Breast epithelium (tissue), 4 donors: ENCODE measurements around the gene SHISA8. TPM values are rescaled to one million over a fixed set of nuclear protein-coding genes. Genes with fewer than 3 reads are reported as not detected.

Experiments used
- DNase-seq, 2 donors: peaks; one replicate each; pipeline ENCODE4 v3.0.0-alpha.2; 2019; ENCODE audit warnings: low spot score in 2 of 2
- H3K27ac ChIP-seq, 2 donors: fragments of 200-600 bp; sonication (generic) in 1 of 2; one replicate each; pipeline ENCODE4 v1.5.1; 2016 to 2019; ENCODE audit warnings: mild to moderate bottlenecking in 1 of 2
- H3K27me3 ChIP-seq, 2 donors: fragments of 200-600 bp; sonication (generic) in 1 of 2; one replicate each; pipeline versions ENCODE4 v1.5.1 to v1.6.0; 2017 to 2019; ENCODE audit warnings: control low read depth in 1 of 2, mild to moderate bottlenecking in 1 of 2
- H3K36me3 ChIP-seq: fragments of 200-600 bp; one replicate; pipeline ENCODE4 v1.5.1; 2019
- H3K4me1 ChIP-seq, 2 donors: fragments of 200-600 bp; sonication (generic); one replicate each; pipeline ENCODE4 v1.5.1; 2016 to 2019; ENCODE audit warnings: control low read depth in 1 of 2
- H3K4me3 ChIP-seq, 3 donors: fragments of 200-600 bp; sonication (generic); 1 replicate in 2 of 3; 2 replicates in 1 of 3; pipeline ENCODE4 v1.5.1; 2016 to 2019; ENCODE audit warnings: mild to moderate bottlenecking in 3 of 3, moderate library complexity in 2 of 3
- H3K9me3 ChIP-seq, 2 donors: fragments of 200-600 bp; sonication (generic) in 1 of 2; one replicate each; pipeline ENCODE4 v1.5.1; 2016 to 2019; ENCODE audit warnings: control low read depth in 1 of 2
- POLR2A ChIP-seq: fragments of 450-650 bp; IDR thresholded peaks from one replicate; pipeline ENCODE4 v1.6.1; 2016; ENCODE audit warnings: antibody characterized with exemption, mild to moderate bottlenecking, moderate library complexity
- POLR2AphosphoS5 ChIP-seq, 3 donors: sonication (generic); formaldehyde crosslinking; IDR thresholded peaks; one replicate each; pipeline ENCODE4 v1.6.1; 2017; ENCODE audit warnings: antibody characterized with exemption in 3 of 3
- intact Hi-C: fragments of 100-400 bp; cut with DNase I; formaldehyde crosslinking; loops from one replicate; pipeline ENCODE4 v1.15.1; 2023; ENCODE audit warnings: low total_unique reads
- total RNA-seq, 3 donors: library from RNA; depleted of rRNA; stranded (reverse); fragments of >200 nt; gene quantifications; one replicate each; pipeline ENCODE4 v1.1.0, GENCODE V29; 2016
- TF ChIP-seq, protein P1 (sequence below), 3 donors: fragments of 450-650 bp; IDR thresholded peaks; one replicate each; pipeline ENCODE4 v1.5.1; 2016 to 2017; ENCODE audit warnings: antibody characterized with exemption in 3 of 3, mild to moderate bottlenecking in 3 of 3, moderate library complexity in 3 of 3

SHISA8 gene
- total RNA-seq, 3 donors from 2014 or later, result not detected

DNA sequence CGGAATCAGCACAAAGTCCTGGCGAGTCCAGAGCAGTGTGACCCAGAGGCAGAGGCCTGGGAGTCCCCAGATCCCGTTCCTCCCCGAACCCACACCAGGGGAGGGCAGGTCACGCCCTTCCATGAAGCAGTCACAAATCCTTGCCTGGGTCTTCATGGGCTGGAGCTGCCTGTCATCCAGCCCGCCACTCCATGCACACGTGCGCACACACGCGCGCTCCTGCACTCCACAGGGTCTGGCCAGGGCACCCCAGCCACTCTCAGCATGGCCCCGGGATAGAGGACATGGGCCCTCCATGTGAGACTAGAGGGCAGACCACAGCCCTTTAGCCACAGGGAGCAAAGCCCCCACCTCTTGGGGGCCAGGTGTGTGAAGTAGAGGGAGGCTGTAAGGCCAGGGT is 17.5 kb upstream of the SHISA8 start:
- H3K36me3 ChIP-seq, result no peaks in the 10 kb centered on the region
- H3K27ac ChIP-seq, result no peak overlapping the region
- DNase-seq, result no peak
- H3K4me1 ChIP-seq, result no peaks in the 10 kb centered on the region
- H3K9me3 ChIP-seq, result no peaks in the 10 kb centered on the region
- no peaks in the 10 kb centered on the region for H3K27me3 ChIP-seq
- intact Hi-C loops, result no loop called here
- TF ChIP-seq, protein P1, sequence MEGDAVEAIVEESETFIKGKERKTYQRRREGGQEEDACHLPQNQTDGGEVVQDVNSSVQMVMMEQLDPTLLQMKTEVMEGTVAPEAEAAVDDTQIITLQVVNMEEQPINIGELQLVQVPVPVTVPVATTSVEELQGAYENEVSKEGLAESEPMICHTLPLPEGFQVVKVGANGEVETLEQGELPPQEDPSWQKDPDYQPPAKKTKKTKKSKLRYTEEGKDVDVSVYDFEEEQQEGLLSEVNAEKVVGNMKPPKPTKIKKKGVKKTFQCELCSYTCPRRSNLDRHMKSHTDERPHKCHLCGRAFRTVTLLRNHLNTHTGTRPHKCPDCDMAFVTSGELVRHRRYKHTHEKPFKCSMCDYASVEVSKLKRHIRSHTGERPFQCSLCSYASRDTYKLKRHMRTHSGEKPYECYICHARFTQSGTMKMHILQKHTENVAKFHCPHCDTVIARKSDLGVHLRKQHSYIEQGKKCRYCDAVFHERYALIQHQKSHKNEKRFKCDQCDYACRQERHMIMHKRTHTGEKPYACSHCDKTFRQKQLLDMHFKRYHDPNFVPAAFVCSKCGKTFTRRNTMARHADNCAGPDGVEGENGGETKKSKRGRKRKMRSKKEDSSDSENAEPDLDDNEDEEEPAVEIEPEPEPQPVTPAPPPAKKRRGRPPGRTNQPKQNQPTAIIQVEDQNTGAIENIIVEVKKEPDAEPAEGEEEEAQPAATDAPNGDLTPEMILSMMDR (IDR thresholded peaks at IDR 0.05), result no peak
- no peak for TF ChIP-seq POLR2AphosphoS5 (IDR thresholded peaks at IDR 0.05)
- TF ChIP-seq POLR2A, result no peak
- H3K4me3 ChIP-seq, result no peak overlapping the region

DNA sequence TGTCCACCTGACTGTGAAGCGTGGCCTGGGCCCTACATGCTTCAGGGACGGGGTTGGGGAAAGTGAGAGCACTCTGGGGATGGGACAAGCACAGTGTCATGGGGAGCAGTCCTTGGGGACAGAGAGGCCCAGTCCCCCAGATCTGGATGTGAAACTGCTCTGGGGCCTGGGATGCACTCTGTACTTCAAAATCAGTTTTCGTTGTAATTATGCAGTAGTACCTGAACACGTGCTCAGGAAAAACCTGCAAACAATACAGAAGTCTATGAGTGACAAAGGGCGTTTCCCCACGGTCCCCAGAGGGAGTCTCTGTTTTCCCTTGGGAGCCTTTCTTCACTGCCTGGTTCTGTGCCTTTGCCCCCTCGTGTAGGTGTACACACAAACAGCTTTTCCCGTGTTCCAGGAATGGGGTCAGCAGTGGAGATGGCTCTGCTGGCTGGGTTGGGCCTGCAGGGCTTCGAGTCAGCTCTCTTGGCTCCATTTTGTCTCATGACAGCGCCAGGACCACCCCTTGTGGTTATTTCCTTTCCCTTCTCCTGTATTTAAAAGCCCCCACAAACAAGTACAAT is 16.9 kb upstream of the SHISA8 start:
- Histone ChIP-seq H3K27me3 (no peaks in the 10 kb centered on the region), H3K4me1 (no peaks in the 10 kb centered on the region), H3K36me3 (no peaks in the 10 kb centered on the region), H3K9me3 (no peaks in the 10 kb centered on the region), H3K4me3 (no peak overlapping the region), H3K27ac (no peak overlapping the region)
- intact Hi-C loops, result no loop called here
- no peak for DNase-seq
- TF ChIP-seq POLR2A, result no peak
- TF ChIP-seq POLR2AphosphoS5 (IDR thresholded peaks at IDR 0.05), result no peak
- TF ChIP-seq, protein P1 (IDR thresholded peaks at IDR 0.05), result no peak

DNA sequence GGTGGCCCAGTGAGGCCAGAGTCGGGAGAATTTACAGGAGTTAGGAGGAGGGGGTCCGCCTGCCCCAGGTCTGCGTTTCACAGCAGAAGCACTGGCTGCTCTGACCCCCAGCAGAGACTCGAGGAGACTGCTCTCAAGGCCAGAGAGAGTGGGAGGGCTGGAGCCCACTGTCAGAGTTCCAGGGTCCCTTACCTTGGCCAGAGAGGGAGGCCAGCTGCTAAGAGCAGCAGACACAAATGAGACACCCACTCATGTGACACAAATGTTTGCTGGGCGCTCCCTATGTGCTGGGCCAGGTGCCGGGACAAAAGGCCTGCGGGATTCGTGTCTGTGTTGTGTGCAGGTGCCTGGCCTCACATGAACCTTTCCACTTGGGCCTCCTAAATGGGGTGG is 14.5 kb upstream of the SHISA8 start:
- no peak overlapping the region for H3K4me3 ChIP-seq
- peaks cover 8 to 15% of the 10 kb centered on the region in 2 donors for H3K27me3 ChIP-seq
- no peaks in the 10 kb centered on the region for H3K36me3 ChIP-seq
- TF ChIP-seq, protein P1 (IDR thresholded peaks at IDR 0.05), result no peak
- no peak for TF ChIP-seq POLR2AphosphoS5 (IDR thresholded peaks at IDR 0.05)
- TF ChIP-seq POLR2A, result no peak
- no peak for DNase-seq
- no peaks in the 10 kb centered on the region for H3K4me1 ChIP-seq
- no peaks in the 10 kb centered on the region for H3K9me3 ChIP-seq
- no peak overlapping the region for H3K27ac ChIP-seq
- intact Hi-C loops, result no loop called here

DNA sequence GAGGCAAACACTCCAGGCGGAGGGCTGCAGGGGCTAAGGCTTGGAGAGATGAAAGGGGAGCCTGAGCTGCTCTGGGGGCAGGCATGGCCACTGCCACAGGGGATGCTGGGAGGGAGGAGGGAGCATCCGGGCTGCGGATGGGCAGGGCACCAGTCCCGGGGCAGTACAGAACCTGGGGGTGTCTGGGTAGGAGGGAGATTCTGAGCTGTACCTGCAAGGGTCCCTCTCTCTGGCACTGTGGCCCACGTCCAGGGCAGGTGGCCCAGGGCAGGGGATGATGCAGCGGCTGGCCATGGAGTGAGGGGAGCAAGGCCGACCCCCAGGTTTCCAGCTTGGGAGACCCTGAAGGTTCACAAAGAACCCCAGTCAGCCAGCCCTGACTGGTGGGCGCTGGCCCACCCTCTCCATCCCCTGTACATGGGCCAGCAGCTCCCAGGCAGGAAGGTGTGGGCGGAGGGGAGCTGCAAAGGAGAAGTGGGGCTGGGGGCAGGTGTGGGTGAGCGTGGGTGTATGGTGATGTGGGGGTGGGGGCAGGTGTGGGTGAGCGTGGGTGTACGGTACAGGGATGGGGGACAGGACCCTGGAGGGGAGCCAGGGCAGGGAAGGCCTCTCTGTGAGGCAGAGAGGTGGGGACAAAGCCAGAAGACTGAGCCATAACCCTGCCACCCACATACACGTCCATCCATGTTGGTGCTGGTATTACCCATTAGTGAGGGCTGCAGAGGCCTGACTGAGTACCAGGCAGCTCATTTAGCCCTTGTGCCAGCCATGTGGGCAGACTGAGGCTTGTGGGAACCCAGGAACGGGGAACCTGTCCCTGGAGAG is 13.9 kb upstream of the SHISA8 start:
- no peak for TF ChIP-seq POLR2A
- TF ChIP-seq, protein P1 (IDR thresholded peaks at IDR 0.05), result no peak
- TF ChIP-seq POLR2AphosphoS5 (IDR thresholded peaks at IDR 0.05), result no peak
- DNase-seq, result no peak
- no peak overlapping the region for H3K4me3 ChIP-seq
- intact Hi-C loops, result no loop called here
- no peaks in the 10 kb centered on the region for H3K36me3 ChIP-seq
- H3K9me3 ChIP-seq, result no peaks in the 10 kb centered on the region
- H3K27me3 ChIP-seq, result peaks cover 8 to 15% of the 10 kb centered on the region in 2 donors
- no peak overlapping the region for H3K27ac ChIP-seq
- no peaks in the 10 kb centered on the region for H3K4me1 ChIP-seq

DNA sequence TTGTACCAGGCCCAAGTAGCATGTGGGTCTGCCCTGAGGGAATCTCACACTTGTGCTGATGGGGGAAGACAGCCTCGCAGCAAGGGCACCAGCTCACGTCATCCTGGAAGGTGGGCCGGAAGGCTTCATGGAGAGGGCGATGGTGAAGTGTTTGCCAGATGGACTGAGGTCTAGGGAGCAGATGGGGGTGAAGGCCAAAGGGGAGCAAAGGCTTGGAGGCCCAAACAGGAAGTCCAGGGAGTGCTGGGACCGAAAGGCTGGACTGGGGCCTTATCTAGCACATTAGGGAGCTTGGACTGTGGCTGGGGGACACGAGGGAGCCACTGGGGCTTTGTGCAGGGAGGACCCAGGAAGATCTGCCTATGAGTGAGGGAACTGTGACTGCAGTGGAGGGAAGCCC is 12.9 kb upstream of the SHISA8 start:
- Histone ChIP-seq H3K4me1 (no peaks in the 10 kb centered on the region), H3K27ac (no peak overlapping the region), H3K36me3 (no peaks in the 10 kb centered on the region), H3K9me3 (no peaks in the 10 kb centered on the region), H3K27me3 (peaks cover 8 to 15% of the 10 kb centered on the region in 2 donors), H3K4me3 (no peak overlapping the region)
- intact Hi-C loops, result no loop called here
- TF ChIP-seq, protein P1 (IDR thresholded peaks at IDR 0.05), result no peak
- TF ChIP-seq POLR2AphosphoS5 (IDR thresholded peaks at IDR 0.05) (no peak), POLR2A (no peak)
- DNase-seq, result no peak
